NOMO-1 treated with DMSO at 0.1 percent for 48 hours (cell line): ENCODE results near the gene TK1.
"Not testable (repeated sequence)": the region's sequence is repeated elsewhere in the genome, so short reads cannot be mapped to it uniquely, and the experiment has no call there.

Source experiments
- DNase-seq: peaks from one replicate; lab custom pipeline; 2025; ENCODE audit not compliant: unreplicated experiment; lab: John Stamatoyannopoulos, UW

TK1 gene

DNA sequence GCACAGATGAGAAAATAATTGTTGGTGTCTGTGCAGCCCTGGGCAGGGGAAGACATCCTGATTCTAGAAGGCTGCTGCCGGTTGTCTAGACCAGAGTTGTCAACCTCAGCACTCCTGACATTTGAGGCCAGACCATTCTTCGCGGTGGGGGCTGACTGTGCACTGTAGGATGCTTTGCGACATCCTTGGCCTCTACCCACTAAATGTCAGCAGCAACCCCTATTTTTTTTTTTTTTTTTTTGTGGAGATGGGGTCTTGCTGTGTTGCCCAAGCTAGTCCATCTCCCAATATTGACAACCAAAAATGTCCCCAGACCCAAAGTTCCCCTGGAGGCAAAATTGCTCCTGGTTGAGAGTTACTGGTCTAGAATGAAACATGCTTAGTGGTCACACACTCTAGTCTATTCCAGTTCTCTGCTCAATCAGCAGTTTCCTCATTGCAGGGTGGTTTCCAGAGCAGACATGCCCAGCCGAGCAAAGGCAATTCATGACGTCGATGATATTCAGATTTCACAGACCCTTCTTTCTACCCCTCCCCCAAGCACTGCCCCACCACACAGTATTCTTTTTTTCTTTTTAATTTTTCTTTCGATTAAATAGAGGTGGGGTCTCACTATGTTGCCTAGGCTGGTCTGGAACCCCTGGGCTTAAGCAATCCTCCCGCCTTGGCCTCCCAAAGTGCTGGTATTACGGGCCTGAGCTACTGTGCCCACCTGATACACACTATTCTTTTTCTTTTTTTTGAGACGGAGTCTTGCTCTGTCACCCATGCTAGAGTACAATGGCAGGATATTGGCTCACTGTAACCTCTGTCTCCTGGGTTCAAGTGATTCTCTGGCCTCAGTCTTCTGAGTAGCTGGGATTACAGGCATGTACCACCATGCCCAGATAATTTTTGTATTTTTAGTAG is 31.7 kb downstream of the TK1 start:
- peak; percentile 78 for DNase-seq

DNA sequence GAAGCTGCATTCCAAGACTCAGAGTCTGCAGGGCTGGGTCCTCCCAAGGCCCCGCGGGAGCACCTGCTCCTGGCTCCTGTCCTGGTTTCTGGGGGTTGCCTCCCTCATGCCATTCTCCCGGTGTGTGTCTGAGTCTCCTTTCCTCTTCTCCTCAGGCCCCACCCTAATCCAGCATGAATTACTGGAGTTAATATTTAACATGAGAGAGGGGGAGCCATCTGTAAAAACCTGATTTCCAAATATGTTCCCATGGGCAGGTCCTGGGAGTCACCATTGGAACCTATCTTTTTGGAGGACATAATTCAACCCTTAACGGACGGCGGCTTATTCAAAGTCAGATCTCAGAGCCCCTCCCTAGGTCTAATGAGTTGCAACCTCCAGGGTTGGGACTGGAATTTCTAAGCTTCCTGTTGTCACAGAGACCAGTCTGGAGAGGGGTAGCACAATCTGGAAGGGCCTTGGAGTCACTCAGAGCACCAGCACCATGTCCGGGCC is 35.3 kb downstream of the TK1 start:
- no peak for DNase-seq

DNA sequence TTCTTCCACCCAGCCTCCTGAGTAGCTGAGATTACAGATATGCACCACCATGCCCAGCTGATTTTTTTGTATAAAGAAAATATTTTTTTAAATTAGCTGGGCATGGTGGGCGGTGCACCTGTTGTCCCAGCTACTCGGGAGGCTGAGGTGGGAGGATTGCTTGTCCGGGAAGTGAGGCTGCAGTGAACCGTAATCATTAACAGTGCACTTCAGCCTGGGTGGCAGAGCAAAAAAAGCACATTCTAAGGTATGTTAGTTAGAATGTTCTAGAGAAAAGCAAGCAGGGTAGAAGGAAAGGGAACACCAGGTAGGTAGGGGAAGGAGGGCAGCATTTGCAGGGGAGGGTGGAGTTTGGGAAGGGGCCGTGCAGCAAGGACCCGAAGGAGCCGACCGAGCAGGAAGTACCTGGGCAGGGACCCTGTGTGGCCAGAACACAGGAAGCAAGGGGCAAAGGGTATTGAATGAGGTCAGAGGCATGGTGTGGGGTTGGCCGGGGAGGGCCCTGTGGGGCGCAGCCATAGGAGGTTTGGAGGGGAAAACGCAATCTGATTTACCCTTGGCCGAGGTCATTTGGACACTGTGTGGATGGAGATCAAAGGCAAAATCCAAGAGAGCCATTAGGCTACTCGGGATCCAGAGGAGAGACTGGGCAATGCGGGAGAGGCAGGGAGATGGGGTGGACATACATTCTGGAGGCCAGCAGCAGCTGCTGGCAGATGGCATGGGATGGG is 38.4 kb downstream of the TK1 start:
- no peak for DNase-seq

DNA sequence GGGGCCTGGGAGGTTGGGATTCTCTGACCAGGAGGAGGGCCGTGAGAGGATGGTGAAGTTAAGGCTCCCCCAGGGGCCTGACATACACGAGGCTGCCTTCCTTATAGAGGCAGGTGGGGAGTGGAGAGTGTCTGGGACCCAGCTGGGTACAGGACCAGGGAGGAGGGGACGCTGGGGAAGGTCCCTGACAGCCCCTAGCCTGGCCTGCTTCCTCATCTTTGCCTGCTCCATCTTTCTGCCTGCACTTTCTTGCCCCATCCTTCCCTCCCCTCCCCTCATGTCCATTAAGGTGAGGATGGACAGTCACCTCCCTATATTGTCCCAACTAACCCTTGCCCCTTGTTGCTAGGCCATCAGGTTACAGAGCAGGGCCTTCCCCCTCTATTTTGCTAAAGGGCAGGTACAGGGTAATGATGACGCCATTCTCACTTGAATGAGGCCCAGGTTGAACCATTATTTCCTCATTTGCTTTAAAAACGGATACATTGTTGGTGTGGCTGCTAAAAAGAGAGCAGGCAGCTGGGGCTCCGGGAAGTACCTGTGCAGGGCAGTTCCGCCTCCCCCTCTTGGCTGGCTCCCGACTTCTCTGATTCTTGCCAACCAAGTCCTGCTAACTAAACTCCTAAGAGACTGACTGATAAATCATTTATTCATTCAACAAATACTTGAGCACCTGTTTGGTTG is 39.4 kb downstream of the TK1 start:
- DNase-seq = peak; percentile 54

DNA sequence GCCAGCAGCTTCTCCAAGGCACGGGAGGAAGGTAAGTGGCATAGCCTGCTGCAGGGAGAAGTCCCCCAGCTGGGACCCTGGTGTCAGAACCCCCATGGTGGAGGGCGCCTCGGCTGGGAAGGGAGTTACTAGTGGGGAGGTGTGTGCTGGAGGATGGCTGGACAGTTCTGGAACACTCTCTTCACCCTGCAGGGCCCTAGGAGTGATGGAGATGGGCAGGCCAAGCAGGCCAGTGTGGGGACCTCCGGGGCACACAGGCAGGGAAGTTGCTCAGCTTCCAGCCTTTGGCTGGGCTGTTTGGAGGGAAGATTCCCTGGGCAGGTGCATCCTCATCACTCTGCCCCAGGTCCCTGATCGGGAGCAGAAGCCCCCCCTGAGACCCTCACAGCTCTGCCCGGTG is 40.0 kb downstream of the TK1 start:
- no peak for DNase-seq

DNA sequence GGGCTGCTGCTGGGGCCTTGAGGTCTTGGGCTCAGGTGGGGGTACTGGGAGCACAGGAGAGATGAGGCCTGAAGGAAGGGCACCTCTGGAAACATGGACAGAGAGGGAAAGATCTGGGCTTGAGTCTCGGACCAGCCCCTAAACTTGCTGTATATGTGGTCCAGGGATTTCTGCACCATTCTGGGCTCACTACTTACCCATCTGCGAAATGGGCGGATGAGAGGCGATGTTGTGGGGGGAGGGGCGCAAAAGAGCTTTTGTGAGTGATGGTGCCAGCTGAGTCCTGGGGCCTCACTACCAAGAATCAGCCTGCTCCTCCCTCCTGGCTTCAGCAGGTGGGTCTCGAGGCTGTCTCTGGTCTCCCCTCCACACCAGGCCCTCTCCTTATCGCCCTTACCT is 40.4 kb downstream of the TK1 start:
- DNase-seq = no peak

DNA sequence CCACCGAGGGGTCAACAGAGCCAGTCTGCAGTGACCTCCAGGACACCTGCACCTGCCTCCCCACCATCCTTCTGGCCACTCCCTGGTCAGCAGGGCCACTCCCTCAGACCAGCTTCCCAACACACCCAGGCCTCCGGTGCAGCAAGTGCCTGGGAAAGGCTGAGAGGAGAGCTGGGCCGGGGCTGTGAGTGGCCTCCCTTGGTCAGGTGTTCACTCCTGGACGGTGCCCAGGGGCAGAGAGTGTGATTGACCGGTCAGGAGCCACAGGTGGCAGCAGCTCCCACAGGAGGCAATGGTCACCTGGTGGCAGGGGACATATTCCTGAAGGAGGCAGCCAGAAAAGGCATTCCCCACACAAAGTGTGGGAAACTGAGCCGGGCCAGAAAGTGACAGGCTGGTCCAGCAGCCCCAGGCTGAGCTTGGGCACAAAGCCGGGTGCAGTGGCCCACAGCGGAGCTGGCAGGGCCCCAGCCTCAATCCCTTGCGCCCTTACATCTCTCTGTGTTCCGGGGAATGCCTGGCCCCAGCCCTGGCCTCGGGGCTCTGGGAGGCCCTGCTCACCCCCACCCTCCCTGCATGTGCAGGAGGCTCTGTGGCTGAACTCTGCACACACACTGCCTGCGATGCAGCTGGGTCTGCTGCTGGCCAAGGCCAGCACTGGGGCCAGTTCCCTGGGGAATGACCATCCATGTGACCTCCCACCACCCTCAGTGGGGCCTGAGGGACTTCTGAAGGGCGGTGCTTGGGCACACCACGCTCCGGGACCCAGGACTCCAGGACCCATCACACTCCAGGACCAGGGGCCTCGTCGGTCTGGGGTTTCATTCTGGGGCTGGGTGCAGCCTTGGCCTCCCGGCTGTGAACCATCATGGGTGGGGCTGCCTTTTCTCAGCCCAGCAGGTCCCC is 41.9 kb downstream of the TK1 start:
- DNase-seq = no peak

DNA sequence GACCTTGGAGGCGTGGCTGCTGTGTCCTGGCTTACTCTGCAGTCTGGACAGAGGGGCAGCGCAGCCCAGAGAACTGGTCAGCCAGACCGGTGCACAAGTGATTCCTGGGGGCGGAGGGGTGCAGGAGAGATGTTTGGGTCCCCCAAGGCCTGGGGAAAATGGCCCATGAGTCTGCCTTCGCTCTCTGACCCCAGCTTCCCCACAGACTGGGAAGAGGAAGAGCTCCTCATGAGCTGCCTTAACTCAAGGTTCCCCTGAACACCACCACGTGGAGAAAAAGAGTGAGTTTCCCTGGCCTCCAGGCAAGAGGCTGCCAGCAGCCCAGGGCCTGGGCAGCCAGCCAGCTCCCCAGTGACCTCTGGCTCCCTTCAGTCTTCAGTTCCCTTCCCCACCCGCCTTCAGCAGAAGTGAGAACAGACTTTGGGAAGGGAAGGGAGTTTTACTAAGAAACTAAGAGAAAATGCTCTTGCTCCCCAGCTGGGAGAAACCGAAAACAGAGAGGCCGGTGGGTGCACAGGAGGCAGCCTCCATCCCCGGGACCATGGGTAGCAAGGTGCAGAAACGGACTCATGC is 42.6 kb downstream of the TK1 start:
- DNase-seq = peak; percentile 79

DNA sequence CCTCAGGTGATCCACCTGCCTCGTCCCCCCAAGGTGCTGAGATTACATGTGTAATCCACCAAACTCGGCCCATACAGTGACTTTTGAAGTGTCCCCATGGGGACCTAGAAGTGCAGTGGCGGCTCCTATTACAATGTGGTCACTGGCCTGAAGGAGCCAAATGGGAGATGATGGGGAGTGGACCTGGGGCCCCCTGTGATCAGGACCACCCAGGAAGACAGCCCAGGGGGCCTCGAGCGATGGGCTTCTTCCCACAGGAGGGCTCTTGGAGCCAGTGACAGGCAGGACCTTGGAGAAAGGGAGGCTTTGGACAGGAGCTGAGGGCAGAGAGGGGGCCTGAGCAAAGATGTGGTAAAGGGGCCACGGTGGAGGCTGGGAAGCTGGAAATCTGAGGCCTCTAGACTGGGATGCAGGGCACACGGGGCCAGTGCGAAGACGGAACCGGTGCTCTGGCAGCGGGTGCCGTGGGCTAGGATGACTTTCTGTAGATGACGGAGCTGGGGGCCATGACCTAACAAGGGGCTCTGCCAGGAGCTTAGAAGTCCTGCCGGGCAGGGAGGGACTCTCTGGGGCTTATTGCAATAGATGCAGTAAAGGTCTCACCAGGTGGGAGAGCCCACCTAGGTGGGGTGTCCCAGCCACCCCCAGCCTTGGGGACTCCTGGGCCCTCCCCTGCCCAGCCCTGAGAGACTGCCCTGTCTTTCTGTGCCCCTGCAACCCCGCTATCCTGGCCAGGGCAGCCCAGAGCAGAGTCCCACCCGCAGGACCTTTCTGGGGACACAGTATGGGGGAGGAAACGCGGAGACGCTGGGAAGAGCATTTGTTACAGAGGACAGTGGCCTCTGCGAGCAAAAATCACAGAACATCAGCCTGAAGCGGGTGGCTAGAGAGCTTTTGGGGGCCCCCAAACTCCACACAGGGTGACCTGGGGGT is 43.4 kb downstream of the TK1 start:
- no peak for DNase-seq

DNA sequence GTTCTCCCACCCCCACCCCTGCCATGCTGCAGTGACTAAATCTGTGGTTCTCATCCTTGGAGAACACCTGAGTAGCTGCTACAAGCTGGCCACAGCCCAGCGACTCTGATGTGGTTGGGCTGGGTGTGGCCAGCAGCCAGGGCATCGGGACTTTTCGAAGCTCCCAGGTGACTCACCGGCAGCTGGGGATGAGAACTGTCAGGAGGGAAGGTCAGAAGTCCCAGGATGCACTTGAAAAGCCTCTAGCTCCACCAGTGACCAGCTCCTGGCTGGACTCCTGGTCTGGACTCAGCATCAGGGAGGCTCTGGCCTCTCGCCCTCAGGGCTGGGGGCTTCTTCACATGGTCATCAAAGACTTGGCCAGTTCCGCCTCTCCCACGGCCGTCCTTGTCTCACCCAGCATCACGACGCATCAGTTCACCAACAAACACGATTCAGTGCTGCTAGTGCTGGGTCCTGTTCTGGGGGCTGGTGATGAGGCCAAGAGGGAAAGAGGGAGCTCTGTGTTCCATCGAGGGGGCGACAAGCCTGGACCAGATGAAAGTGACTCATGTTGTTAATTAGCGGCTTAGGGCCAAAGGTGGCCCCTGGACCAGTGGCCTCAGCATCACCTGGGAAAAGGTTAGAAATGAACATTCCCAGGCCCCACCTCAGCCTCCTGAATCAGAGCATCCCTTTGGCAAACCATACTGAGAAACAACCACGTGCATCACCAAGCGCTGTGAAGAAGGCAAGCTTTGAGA is 44.6 kb downstream of the TK1 start:
- DNase-seq = no peak

DNA sequence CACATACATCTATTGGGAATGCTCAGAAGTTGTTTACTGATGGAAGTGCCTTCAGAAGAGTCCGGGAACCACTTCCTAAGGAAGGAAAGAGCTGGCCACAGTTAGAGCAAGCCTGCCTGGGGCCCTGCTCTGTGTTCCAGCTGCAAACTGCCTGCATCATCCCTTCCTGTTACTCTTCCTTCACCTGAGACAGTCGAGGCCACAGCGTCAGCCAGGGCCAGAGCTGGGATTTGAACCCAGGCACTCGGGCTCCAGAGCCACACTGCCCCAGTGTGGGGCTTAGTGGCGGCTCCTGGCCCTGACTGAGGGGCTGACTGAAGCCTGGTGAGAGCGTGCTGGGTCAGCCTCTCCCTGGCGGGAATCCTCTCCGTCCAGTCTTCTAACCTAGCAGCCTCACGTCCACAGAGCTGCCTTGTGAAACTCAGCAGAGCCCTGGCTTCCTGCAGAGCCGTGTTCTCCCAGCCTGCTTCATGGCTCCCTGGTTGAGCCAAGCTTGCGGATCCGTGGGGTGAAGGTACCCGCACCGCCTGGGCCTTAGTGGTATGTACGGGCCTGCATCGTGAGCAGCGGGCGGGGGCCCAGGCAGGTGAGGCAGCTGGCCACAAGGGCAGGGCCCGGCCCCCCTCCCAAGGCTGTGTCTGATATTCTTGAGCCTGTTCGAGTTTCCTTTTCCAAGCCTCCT is 45.3 kb downstream of the TK1 start:
- no peak for DNase-seq

DNA sequence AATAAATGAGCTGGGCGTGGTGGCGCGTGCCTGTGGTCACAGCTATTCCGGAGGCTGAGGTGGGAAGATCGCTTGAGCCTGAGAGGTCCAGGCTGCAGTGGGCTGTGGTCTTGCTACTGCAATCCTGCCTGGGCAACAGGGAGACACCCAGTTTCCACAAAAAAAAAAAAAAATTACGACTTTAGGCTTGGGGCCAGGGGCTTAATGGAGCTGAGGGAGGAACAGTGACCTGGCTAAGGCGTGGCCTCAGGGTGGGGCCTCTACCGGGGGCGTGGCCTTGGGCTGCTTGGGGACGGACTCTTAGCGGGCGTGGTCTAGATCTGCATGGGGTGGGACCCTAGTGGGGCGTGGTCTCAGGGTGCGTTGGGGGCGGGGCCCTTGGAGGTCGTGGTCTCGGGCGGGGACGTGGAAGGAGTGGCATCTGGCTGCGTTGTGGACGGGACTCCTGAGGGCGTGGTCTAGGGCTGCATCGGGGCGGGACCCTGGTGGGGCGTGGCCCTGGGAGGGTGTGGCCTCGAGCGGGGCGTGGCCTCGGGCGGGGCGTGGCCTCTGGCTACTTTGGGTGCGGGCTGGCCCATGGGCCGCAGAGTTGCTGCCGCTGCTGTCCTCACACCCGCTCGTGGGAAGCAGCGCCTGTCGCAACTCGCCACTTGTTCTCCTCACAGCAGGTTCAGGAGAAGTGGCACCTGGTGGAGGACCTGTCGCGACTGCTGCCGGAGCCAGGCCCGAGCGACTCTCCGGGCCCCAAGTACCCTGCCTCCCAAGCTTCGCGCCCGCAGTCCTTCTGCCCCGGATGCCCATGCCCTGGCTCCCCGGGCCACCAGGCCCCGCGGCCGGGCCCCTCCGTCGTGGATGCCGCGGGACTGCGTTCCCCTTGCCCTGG is 46.4 kb downstream of the TK1 start:
- peak; percentile 96 for DNase-seq

DNA sequence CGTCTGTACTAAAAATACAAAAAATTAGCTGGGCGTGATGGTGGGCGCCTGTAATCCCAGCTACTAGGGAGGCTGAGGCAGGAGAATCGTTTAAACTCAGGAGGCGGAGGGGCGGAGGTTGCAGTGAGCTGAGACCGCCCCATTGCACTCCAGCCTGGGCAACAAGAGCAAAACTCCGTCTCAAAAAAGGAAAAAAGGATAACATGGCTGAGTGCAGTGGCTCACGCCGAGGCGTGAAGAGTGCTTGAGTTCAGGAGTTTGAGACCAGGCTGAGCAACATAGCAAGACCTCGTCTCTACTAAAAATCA is 47.0 kb downstream of the TK1 start:
- not testable (repeated sequence) for DNase-seq

DNA sequence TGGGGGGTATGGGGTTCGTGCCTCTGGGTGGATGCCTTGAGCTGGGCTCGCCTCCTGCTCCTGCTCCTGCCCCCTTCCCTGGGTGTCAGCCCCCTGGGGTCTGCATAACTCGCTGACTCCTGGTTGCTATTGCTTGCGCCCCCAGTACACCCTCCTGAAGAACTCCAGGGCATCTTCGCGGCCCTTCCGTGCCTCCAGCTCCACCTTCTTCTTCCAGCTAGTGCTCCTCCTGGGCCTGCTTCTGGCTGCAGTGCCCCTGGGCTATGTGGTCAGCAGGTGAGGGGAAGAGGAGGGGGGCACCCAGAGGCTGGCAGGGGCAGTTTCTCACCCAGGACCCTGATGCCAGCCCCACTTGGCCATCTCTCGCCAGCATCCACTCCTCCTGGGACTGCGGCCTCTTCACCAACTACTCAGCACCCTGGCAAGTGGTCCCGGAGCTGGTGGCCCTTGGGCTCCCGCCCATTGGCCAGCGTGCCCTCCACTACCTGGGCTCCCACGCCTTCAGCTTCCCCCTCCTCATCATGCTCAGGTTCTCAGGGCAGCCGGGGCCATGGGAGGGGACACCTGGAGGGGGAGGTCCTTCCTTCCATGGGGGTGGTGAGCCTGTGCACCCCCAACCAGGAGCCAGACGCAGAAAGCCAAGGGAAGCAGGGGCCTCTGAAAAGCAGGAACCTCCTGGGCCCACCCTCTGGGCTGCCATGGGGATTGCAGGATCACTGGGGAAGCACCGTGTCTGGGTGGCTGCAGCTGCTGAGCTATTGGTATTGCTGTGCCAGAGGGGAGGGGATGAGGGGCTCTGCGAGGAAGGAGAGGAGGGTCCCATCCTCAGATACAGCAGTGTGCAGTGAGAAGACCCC is 48.4 kb downstream of the TK1 start:
- DNase-seq = no peak

DNA sequence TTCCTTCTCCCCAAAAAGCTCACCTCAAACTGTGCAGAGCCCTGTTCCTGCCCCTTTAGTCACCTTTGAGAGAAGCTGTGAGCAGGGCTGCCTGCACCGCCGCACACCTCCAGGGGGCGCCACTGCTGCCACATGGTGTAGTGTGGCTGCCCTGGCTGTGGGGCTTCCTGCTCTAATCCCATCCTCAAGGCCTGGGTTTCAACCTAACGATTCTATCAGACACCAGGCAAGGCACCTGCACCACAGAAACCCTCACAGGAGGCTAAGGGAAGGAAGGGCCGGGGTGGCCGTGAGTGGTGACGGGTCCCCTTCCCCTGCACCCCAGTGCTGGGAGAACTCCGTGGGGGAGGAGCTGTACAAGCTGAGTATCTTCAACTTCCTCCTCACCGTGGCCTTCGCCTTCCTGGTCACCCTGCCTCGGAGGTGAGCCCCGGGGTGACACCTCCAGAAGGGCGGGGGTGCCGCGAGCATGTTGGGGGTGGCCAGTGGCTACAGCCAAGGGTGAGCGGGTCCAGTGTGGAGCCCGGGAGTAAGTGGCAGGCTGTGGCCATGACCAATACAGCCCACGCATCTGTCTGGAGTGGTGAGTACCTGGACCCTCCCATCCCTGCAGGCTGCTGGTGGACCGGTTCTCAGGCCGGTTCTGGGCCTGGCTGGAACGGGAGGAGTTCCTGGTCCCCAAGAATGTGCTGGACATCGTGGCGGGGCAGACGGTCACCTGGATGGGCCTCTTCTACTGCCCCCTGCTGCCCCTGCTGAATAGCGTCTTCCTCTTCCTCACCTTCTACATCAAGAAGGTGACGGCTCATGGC is 49.3 kb downstream of the TK1 start:
- peak; percentile 28 for DNase-seq
